HG02571 (cell line): ENCODE results near the gene AKR1E2.

Source experiments
- ATAC-seq: cut with Tn5 transposase; IDR thresholded peaks from one replicate; pipeline ENCODE4 v1.9.1; 2021; ENCODE audit warnings: mild to moderate bottlenecking, moderate library complexity; ENCODE audit not compliant: unreplicated experiment

AKR1E2 gene

GRCh38 chr10:4843525-4844180 lies 17.6 kb downstream of the AKR1E2 start:
- no peak for ATAC-seq

- ATAC-seq: no peak
These were observed 18.9 kb downstream of the AKR1E2 start for GRCh38 chr10:4844864-4845263.

GRCh38 chr10:4845766-4846165 lies 19.8 kb downstream of the AKR1E2 start:
- ATAC-seq: no peak

GRCh38 chr10:4846775-4847174 lies 20.8 kb downstream of the AKR1E2 start:
- ATAC-seq: no peak

GRCh38 chr10:4847561-4848355 lies 21.8 kb downstream of the AKR1E2 start:
- no peak for ATAC-seq

GRCh38 chr10:4848356-4849041 lies 22.5 kb downstream of the AKR1E2 start:
- ATAC-seq: no peak

GRCh38 chr10:4849042-4849402 lies 23.0 kb downstream of the AKR1E2 start:
- ATAC-seq: no peak

- ATAC-seq: peak; percentile 76
These were observed 23.7 kb downstream of the AKR1E2 start for GRCh38 chr10:4849555-4850242.

GRCh38 chr10:4850397-4850796 lies 24.4 kb downstream of the AKR1E2 start:
- no peak for ATAC-seq

- ATAC-seq: no peak
These were observed 25.2 kb downstream of the AKR1E2 start for GRCh38 chr10:4851176-4851575.

GRCh38 chr10:4851846-4852245 lies 25.8 kb downstream of the AKR1E2 start:
- no peak for ATAC-seq

- no peak for ATAC-seq
These were observed 40.1 kb downstream of the AKR1E2 start for GRCh38 chr10:4865945-4866661.

- no peak for ATAC-seq
These were observed 41.1 kb downstream of the AKR1E2 start for GRCh38 chr10:4867109-4867519.

GRCh38 chr10:4867520-4868356 lies 41.7 kb downstream of the AKR1E2 start:
- ATAC-seq: no peak

- no peak for ATAC-seq
These were observed 42.3 kb downstream of the AKR1E2 start for GRCh38 chr10:4868357-4868657.

GRCh38 chr10:4882704-4883078 lies 56.7 kb downstream of the AKR1E2 start:
- no peak for ATAC-seq

GRCh38 chr10:4883079-4883739 lies 57.2 kb downstream of the AKR1E2 start:
- no peak for ATAC-seq

GRCh38 chr10:4885162-4885561 lies 59.2 kb downstream of the AKR1E2 start:
- ATAC-seq: no peak

GRCh38 chr10:4887501-4887900 lies 61.5 kb downstream of the AKR1E2 start:
- no peak for ATAC-seq

GRCh38 chr10:4888236-4888635 lies 62.2 kb downstream of the AKR1E2 start:
- no peak for ATAC-seq
